Measurements from ENCODE around the gene ABLIM1. TPM values are rescaled to one million over a fixed set of nuclear protein-coding genes. Genes with fewer than 3 reads are reported as not detected.

The ABLIM1 gene
- total and polyA plus RNA-seq, 4 experiments from 2014 or later, result 129 to 202 (median 188) TPM

GRCh38 chr10:114516356-114516755 is 141.7 kb downstream of the ABLIM1 start:
- CTCF ChIA-PET (ENCODE audit: partially characterized antibody), result interaction anchor here (0.9 to 2.8 kb wide), 4 partner anchors 16 to 33 kb away, joined by 3 to 12 read pairs (median 3); no protein-coding TSS in a partner anchor
- Histone ChIP-seq H3K27me3 (ENCODE audit: insufficient read depth, low read length) (no peaks in the 10 kb centered on the region), H3K36me3 (ENCODE audit: insufficient read depth, low read length) (peaks cover 5% of the 10 kb centered on the region), H3K4me1 (ENCODE audit: insufficient read depth, low read length) (peaks cover 99% of the 10 kb centered on the region), H3K4me3 (ENCODE audit: low read length in 2 of 2) (no peak overlapping the region), H3K27ac (ENCODE audit: low read depth, low read length) (no peak overlapping the region), H3K9me3 (ENCODE audit: control insufficient read depth in 1 of 2, low read length in 2 of 2) (no peaks in the 10 kb centered on the region)
- POLR2A ChIA-PET (ENCODE audit: partially characterized antibody), result interaction anchor here (1.0 to 17.9 kb wide), 4 partner anchors 9 to 25 kb away, joined by 3 to 459 read pairs (median 4); no protein-coding TSS in a partner anchor
- Mint-ChIP-seq H3K4me1 (peaks cover 74 to 99% (median 89%) of the 10 kb centered on the region in 4 donors), H3K4me3 (peak overlapping the region in 4 of 8 donors; percentile 4 to 57 (median 34)), H3K36me3 (peaks cover 39 to 54% of the 10 kb centered on the region in 2 donors), H3K27ac (peak overlapping the region in 4 of 7 donors; percentile 10 to 59 (median 26)), H3K27me3 (no peaks in the 10 kb centered on the region), H3K9me3 (no peaks in the 10 kb centered on the region)
- no peak for DNase-seq
- intact Hi-C loops (cut with micrococcal nuclease), result no loop called here

DNA sequence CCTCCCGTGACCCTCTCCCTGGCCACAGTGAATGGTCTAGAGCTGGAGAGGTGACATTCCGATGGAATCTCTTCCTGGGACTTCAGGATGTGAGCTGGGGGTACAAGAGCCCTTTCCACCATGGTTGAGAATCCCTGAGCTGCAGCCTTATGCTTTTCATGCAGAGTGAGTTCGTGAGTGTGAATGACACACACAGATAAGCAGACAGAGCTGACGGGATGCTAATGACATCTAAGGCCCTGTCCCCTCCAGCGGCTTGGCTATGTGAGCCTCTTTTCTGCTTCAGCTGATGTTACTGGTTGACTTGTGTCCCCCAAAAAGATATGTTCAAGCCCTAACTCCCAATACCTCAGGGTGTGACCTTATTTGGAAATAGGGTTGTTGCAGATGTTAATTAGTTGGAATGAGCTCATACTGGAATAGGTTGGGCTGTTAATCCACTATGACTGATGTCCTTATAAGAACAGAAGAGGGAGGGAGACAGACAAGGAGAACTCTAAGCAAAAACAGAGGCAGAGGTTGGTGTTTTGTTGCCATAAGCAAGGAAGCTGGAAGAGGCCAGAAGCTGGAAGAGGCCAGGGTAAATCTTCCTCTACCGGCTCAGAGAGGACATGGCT is 142.7 kb downstream of the ABLIM1 start:
- CTCF ChIA-PET (ENCODE audit: partially characterized antibody), result interaction anchor here (0.8 to 3.2 kb wide), 10 partner anchors 8 to 44 kb away, joined by 3 to 12 read pairs (median 3); no protein-coding TSS in a partner anchor
- Mint-ChIP-seq H3K9me3 (no peaks in the 10 kb centered on the region), H3K4me1 (peaks cover 71 to 95% (median 83%) of the 10 kb centered on the region in 4 donors)

DNA sequence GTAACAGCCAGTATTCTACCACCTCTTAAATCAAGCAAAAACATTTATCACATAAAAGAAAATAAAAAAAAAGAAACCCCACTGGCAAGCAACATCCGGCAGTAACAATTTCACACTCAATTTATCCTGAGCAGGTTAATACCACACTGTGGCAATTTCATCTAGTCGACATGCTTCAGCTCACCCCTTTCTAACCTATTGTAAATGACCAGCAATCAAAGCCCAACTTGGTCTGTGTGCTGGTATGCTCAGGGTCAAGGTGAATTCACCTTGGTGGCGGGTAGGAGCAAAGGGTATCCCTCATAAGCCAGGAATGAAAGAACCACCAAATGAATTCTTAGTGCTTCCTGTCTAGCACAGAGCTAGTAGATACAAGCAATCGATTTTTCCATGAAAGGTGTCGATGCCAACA is 144.7 kb downstream of the ABLIM1 start:
- Histone ChIP-seq H3K36me3 (ENCODE audit: insufficient read depth, low read length) (peaks cover 5% of the 10 kb centered on the region), H3K9me3 (ENCODE audit: control insufficient read depth in 1 of 2, low read length in 2 of 2) (no peaks in the 10 kb centered on the region), H3K4me1 (ENCODE audit: insufficient read depth, low read length) (peaks cover 90% of the 10 kb centered on the region), H3K27ac (ENCODE audit: low read depth, low read length) (no peak overlapping the region), H3K27me3 (ENCODE audit: insufficient read depth, low read length) (no peaks in the 10 kb centered on the region), H3K4me3 (ENCODE audit: low read length in 2 of 2) (no peak overlapping the region)
- DNase-seq, result no peak
- no peaks in the 10 kb centered on the region for H3K27me3 Mint-ChIP-seq
- no peaks in the 10 kb centered on the region for H3K9me3 Mint-ChIP-seq
- CTCF ChIA-PET (ENCODE audit: partially characterized antibody), result interaction anchor here (1.4 to 3.2 kb wide), 2 partner anchors 10 to 42 kb away, joined by 9 read pairs; no protein-coding TSS in a partner anchor
- H3K36me3 Mint-ChIP-seq, result peaks cover 33 to 49% of the 10 kb centered on the region in 2 donors
- POLR2A ChIA-PET (ENCODE audit: partially characterized antibody), result interaction anchor here (0.6 to 17.9 kb wide), 5 partner anchors 10 to 28 kb away, joined by 3 to 459 read pairs (median 6); no protein-coding TSS in a partner anchor
- peaks cover 71 to 91% (median 79%) of the 10 kb centered on the region in 4 donors for H3K4me1 Mint-ChIP-seq
- peak overlapping the region in 6 of 7 donors; percentile 22 to 89 (median 57) for H3K27ac Mint-ChIP-seq
- intact Hi-C loops (cut with micrococcal nuclease), result no loop called here
- H3K4me3 Mint-ChIP-seq, result peak overlapping the region in 6 of 8 donors; percentile 8 to 78 (median 46)

More for the DNA sequence above, 142.7 kb downstream of the ABLIM1 start:
- Mint-ChIP-seq H3K36me3 (peaks cover 35 to 52% of the 10 kb centered on the region in 2 donors), H3K27ac (peak overlapping the region in 5 of 7 donors; percentile 20 to 77 (median 52)), H3K27me3 (no peaks in the 10 kb centered on the region), H3K4me3 (peak overlapping the region in 4 of 8 donors; percentile 4 to 35 (median 15))
- H3K9me3 ChIP-seq (ENCODE audit: control insufficient read depth in 1 of 2, low read length in 2 of 2), result no peaks in the 10 kb centered on the region
- POLR2A ChIA-PET (ENCODE audit: partially characterized antibody), result interaction anchor here (1.0 to 17.9 kb wide), 4 partner anchors 8 to 26 kb away, joined by 3 to 459 read pairs (median 6); no protein-coding TSS in a partner anchor
- peaks cover 5% of the 10 kb centered on the region for H3K36me3 ChIP-seq (ENCODE audit: insufficient read depth, low read length)
- H3K4me1 ChIP-seq (ENCODE audit: insufficient read depth, low read length), result peaks cover 93% of the 10 kb centered on the region
- H3K27me3 ChIP-seq (ENCODE audit: insufficient read depth, low read length), result no peaks in the 10 kb centered on the region
- intact Hi-C loops (cut with micrococcal nuclease), result no loop called here
- no peak overlapping the region for H3K4me3 ChIP-seq (ENCODE audit: low read length in 2 of 2)
- no peak for DNase-seq
- H3K27ac ChIP-seq (ENCODE audit: low read depth, low read length), result no peak overlapping the region

DNA sequence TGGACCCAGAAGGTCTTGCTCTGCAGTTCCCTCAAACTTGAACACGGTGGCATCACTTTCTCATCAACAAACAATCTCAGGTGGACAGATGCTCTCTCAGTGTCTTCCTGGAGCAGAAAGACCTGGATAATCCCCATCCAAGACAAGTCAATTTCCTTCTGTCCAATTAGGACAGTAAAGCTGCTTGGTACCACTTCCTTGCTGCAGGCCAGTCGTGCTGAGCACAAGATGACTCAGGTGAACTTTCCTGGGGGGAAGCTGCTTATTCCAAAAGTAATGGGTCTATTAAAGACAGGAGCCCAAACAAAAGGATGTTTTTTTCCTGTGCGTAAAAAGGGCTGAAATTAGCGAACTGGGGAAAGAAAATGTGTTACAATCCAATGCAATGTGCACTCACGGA is 146.2 kb downstream of the ABLIM1 start:
- peaks cover 29 to 46% of the 10 kb centered on the region in 2 donors for H3K36me3 Mint-ChIP-seq
- intact Hi-C loops (cut with micrococcal nuclease), result no loop called here
- no peaks in the 10 kb centered on the region for H3K27me3 Mint-ChIP-seq
- Histone ChIP-seq H3K27ac (ENCODE audit: low read depth, low read length) (no peak overlapping the region), H3K27me3 (ENCODE audit: insufficient read depth, low read length) (no peaks in the 10 kb centered on the region), H3K36me3 (ENCODE audit: insufficient read depth, low read length) (peaks cover 5% of the 10 kb centered on the region), H3K9me3 (ENCODE audit: control insufficient read depth in 1 of 2, low read length in 2 of 2) (no peaks in the 10 kb centered on the region), H3K4me3 (ENCODE audit: low read length in 2 of 2) (no peak overlapping the region), H3K4me1 (ENCODE audit: insufficient read depth, low read length) (peaks cover 90% of the 10 kb centered on the region)
- peaks cover 67 to 90% (median 76%) of the 10 kb centered on the region in 4 donors for H3K4me1 Mint-ChIP-seq
- ChIA-PET POLR2A (ENCODE audit: partially characterized antibody) (interaction anchor here (3.6 to 17.9 kb wide), 2 partner anchors 14 to 30 kb away, joined by 23 to 459 read pairs; no protein-coding TSS in a partner anchor), CTCF (ENCODE audit: partially characterized antibody) (interaction anchor here (0.6 to 1.0 kb wide), 3 partner anchors 26 to 43 kb away, joined by 3 read pairs; no protein-coding TSS in a partner anchor)
- H3K9me3 Mint-ChIP-seq, result no peaks in the 10 kb centered on the region
- no peak for DNase-seq
- H3K27ac Mint-ChIP-seq, result peak overlapping the region in 2 of 7 donors; percentile 3 to 4
- peak overlapping the region in 1 of 8 donors; percentile 13 for H3K4me3 Mint-ChIP-seq

DNA sequence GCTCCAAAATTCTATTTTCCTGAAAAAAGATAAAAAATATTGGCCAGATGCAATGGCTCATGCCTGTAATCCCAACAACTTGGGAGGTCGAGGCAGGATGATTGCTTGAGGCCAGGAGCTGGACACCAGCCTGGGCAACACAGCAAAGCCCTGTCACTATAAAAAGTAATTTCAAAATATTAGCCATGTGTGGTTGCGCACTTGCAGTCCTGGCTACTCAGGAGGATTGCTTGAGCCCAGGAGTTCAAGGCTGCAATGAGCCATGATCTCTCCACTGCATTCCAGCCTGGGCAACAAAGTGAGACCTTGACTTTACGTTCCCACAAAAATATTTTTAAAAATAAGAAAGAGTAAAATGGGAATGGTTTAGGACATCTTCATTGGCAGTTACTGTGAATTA is 149.7 kb downstream of the ABLIM1 start:
- POLR2A ChIA-PET (ENCODE audit: partially characterized antibody), result interaction anchor here (1.0 to 3.6 kb wide), 2 partner anchors 8 to 17 kb away, joined by 3 to 23 read pairs; no protein-coding TSS in a partner anchor
- peaks cover 64 to 90% (median 76%) of the 10 kb centered on the region in 4 donors for H3K4me1 Mint-ChIP-seq

DNA sequence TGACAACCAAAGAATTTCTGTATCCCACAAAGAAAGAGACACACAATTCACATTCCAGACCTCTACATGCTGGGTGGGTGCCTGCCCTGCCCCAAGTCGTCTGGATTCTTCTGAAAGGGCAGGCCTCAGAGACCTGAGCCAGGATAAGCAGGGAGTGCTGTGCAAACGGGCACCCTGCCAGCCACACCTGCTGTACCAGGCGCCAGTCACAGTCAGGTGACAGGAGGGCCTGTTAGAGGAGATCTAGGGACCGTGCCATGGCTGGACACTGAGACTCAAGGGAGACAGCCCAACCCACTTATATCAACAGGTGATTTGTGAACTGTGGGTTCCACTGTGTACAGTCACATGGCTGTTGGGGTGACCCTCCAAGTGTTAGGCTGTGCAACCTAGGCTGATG is 150.6 kb downstream of the ABLIM1 start:
- peak overlapping the region in 3 of 7 donors; percentile 13 to 74 (median 66) for H3K27ac Mint-ChIP-seq
- CTCF ChIA-PET (ENCODE audit: partially characterized antibody), result interaction anchor here (1.1 to 1.3 kb wide), 2 partner anchors 13 to 40 kb away, joined by 3 to 4 read pairs; no protein-coding TSS in a partner anchor
- POLR2A ChIA-PET (ENCODE audit: partially characterized antibody), result interaction anchor here (1.0 to 1.7 kb wide), 3 partner anchors 8 to 36 kb away, joined by 3 to 4 read pairs (median 3); no protein-coding TSS in a partner anchor

More for the DNA sequence above, 149.7 kb downstream of the ABLIM1 start:
- H3K27ac ChIP-seq (ENCODE audit: low read depth, low read length), result no peak overlapping the region
- DNase-seq, result no peak
- Mint-ChIP-seq H3K4me3 (no peak overlapping the region), H3K27me3 (no peaks in the 10 kb centered on the region), H3K36me3 (peaks cover 37 to 46% of the 10 kb centered on the region in 2 donors), H3K9me3 (no peaks in the 10 kb centered on the region), H3K27ac (peak overlapping the region in 2 of 7 donors; percentile 1 to 48)
- H3K4me3 ChIP-seq (ENCODE audit: low read length in 2 of 2), result no peak overlapping the region
- peaks cover 77% of the 10 kb centered on the region for H3K4me1 ChIP-seq (ENCODE audit: insufficient read depth, low read length)
- H3K36me3 ChIP-seq (ENCODE audit: insufficient read depth, low read length), result peaks cover 5% of the 10 kb centered on the region
- CTCF ChIA-PET (ENCODE audit: partially characterized antibody), result interaction anchor here (2.4 kb wide), 1 partner anchor 10 kb away, joined by 6 read pairs; no protein-coding TSS in a partner anchor
- no peaks in the 10 kb centered on the region for H3K27me3 ChIP-seq (ENCODE audit: insufficient read depth, low read length)
- H3K9me3 ChIP-seq (ENCODE audit: control insufficient read depth in 1 of 2, low read length in 2 of 2), result no peaks in the 10 kb centered on the region
- intact Hi-C loops (cut with micrococcal nuclease), result no loop called here

More for the DNA sequence above, 150.6 kb downstream of the ABLIM1 start:
- DNase-seq, result no peak
- intact Hi-C loops (cut with micrococcal nuclease), result no loop called here
- Histone ChIP-seq H3K36me3 (ENCODE audit: insufficient read depth, low read length) (peaks cover 5% of the 10 kb centered on the region), H3K27me3 (ENCODE audit: insufficient read depth, low read length) (no peaks in the 10 kb centered on the region), H3K27ac (ENCODE audit: low read depth, low read length) (no peak overlapping the region), H3K9me3 (ENCODE audit: control insufficient read depth in 1 of 2, low read length in 2 of 2) (no peaks in the 10 kb centered on the region), H3K4me1 (ENCODE audit: insufficient read depth, low read length) (peaks cover 77% of the 10 kb centered on the region), H3K4me3 (ENCODE audit: low read length in 2 of 2) (no peak overlapping the region)
- Mint-ChIP-seq H3K27me3 (no peaks in the 10 kb centered on the region), H3K4me1 (peaks cover 59 to 89% (median 74%) of the 10 kb centered on the region in 4 donors), H3K9me3 (no peaks in the 10 kb centered on the region), H3K4me3 (no peak overlapping the region), H3K36me3 (peaks cover 37 to 44% of the 10 kb centered on the region in 2 donors)

Measured in CD4-positive, alpha-beta memory T cell (primary cell).